ENCODE results near the gene DCP1A. TPM values are rescaled to one million over a fixed set of nuclear protein-coding genes. Genes with fewer than 3 reads are reported as not detected.

DCP1A gene
- total RNA-seq, 1 experiment from 2014 or later, result 12.7 TPM

- intact Hi-C loops (cut with micrococcal nuclease), result no loop called here
- no peak for TF ChIP-seq EZH2phosphoT487 (IDR thresholded peaks at IDR 0.05; ENCODE audit: borderline replicate concordance, low read length)
- TF ChIP-seq EZH2 (IDR thresholded peaks at IDR 0.05; ENCODE audit: low read length, unreplicated experiment), result no peak
- TF ChIP-seq CTCF (conservative IDR thresholded peaks at IDR 0.05; ENCODE audit: low read depth, low read length), result no peak
- no peaks in the 10 kb centered on the region for H3K4me1 ChIP-seq (ENCODE audit: insufficient read depth, low read length)
- H3K27ac ChIP-seq (ENCODE audit: low read length), result no peak overlapping the region
- H3K36me3 ChIP-seq (ENCODE audit: low read depth, low read length), result peaks cover 44% of the 10 kb centered on the region; the same call in 1 of the 2 replicates
- ChIA-PET CTCF (no interaction called here), POLR2A (ENCODE audit: unreplicated experiment) (no interaction called here)
- no peak overlapping the region for H3K9ac ChIP-seq (ENCODE audit: low read length)
- no peaks in the 10 kb centered on the region for H3K9me2 ChIP-seq (replicated peaks; ENCODE audit: low read length)
- H3K4me2 ChIP-seq (ENCODE audit: low read length), result no peak overlapping the region
- DNase-seq, result no peak
- H4K20me1 ChIP-seq (ENCODE audit: low read length), result no peaks in the 10 kb centered on the region
- no peak overlapping the region for H3K4me3 ChIP-seq (ENCODE audit: low read length)
- H3F3A ChIP-seq (ENCODE audit: low read length, unreplicated experiment), result no peaks in the 10 kb centered on the region
- no peak overlapping the region for H2AFZ ChIP-seq (ENCODE audit: low read length)
- H3K9me3 ChIP-seq (ENCODE audit: low read length), result no peaks in the 10 kb centered on the region
- H3K79me2 ChIP-seq (ENCODE audit: low read length), result no peaks in the 10 kb centered on the region
- H3K27me3 ChIP-seq (ENCODE audit: low read length), result no peaks in the 10 kb centered on the region
- BruUV-seq (replicated peaks), result no TSS peak
- ATAC-seq, result no peak
Observed at GRCh38 chr3:53312832-53313231, 34.5 kb downstream of the DCP1A start.

- Histone ChIP-seq H3K4me3 (ENCODE audit: low read length) (no peak overlapping the region), H2AFZ (ENCODE audit: low read length) (no peak overlapping the region), H3K27me3 (ENCODE audit: low read length) (no peaks in the 10 kb centered on the region), H3K9ac (ENCODE audit: low read length) (no peak overlapping the region), H3F3A (ENCODE audit: low read length, unreplicated experiment) (no peaks in the 10 kb centered on the region), H3K4me1 (ENCODE audit: insufficient read depth, low read length) (no peaks in the 10 kb centered on the region), H3K36me3 (ENCODE audit: low read depth, low read length) (peaks cover 46% of the 10 kb centered on the region; the same call in 1 of the 2 replicates), H4K20me1 (ENCODE audit: low read length) (no peaks in the 10 kb centered on the region), H3K27ac (ENCODE audit: low read length) (no peak overlapping the region), H3K9me2 (replicated peaks; ENCODE audit: low read length) (no peaks in the 10 kb centered on the region), H3K9me3 (ENCODE audit: low read length) (no peaks in the 10 kb centered on the region), H3K4me2 (ENCODE audit: low read length) (no peak overlapping the region), H3K79me2 (ENCODE audit: low read length) (no peaks in the 10 kb centered on the region)
- TF ChIP-seq CTCF (conservative IDR thresholded peaks at IDR 0.05; ENCODE audit: low read depth, low read length) (no peak), EZH2phosphoT487 (IDR thresholded peaks at IDR 0.05; ENCODE audit: borderline replicate concordance, low read length) (no peak), EZH2 (IDR thresholded peaks at IDR 0.05; ENCODE audit: low read length, unreplicated experiment) (no peak)
- CTCF ChIA-PET, result no interaction called here
- intact Hi-C loops (cut with micrococcal nuclease), result no loop called here
- no TSS peak for BruUV-seq (replicated peaks)
- POLR2A ChIA-PET (ENCODE audit: unreplicated experiment), result interaction anchor here (0.5 kb wide), 1 partner anchor 11 kb away, joined by 3 read pairs; no protein-coding TSS in a partner anchor
- no peak for DNase-seq
- no peak for ATAC-seq
Observed at GRCh38 chr3:53311882-53312281, 35.5 kb downstream of the DCP1A start.

- Histone ChIP-seq H3K4me2 (ENCODE audit: low read length) (no peak overlapping the region), H3K79me2 (ENCODE audit: low read length) (no peaks in the 10 kb centered on the region), H3K9ac (ENCODE audit: low read length) (no peak overlapping the region), H3K27ac (ENCODE audit: low read length) (no peak overlapping the region), H3F3A (ENCODE audit: low read length, unreplicated experiment) (no peaks in the 10 kb centered on the region), H4K20me1 (ENCODE audit: low read length) (no peaks in the 10 kb centered on the region), H2AFZ (ENCODE audit: low read length) (no peak overlapping the region), H3K4me1 (ENCODE audit: insufficient read depth, low read length) (no peaks in the 10 kb centered on the region), H3K4me3 (ENCODE audit: low read length) (no peak overlapping the region), H3K36me3 (ENCODE audit: low read depth, low read length) (peaks cover 31% of the 10 kb centered on the region; the same call in 1 of the 2 replicates), H3K9me3 (ENCODE audit: low read length) (no peaks in the 10 kb centered on the region), H3K27me3 (ENCODE audit: low read length) (no peaks in the 10 kb centered on the region), H3K9me2 (replicated peaks; ENCODE audit: low read length) (no peaks in the 10 kb centered on the region)
- intact Hi-C loops (cut with micrococcal nuclease), result no loop called here
- ATAC-seq, result no peak
- POLR2A ChIA-PET (ENCODE audit: unreplicated experiment), result no interaction called here
- TF ChIP-seq EZH2 (IDR thresholded peaks at IDR 0.05; ENCODE audit: low read length, unreplicated experiment), result no peak
- no peak for TF ChIP-seq EZH2phosphoT487 (IDR thresholded peaks at IDR 0.05; ENCODE audit: borderline replicate concordance, low read length)
- no peak for TF ChIP-seq CTCF (conservative IDR thresholded peaks at IDR 0.05; ENCODE audit: low read depth, low read length)
- no TSS peak for BruUV-seq (replicated peaks)
- DNase-seq, result no peak
- CTCF ChIA-PET, result no interaction called here
Observed at GRCh38 chr3:53303957-53304356, 43.4 kb downstream of the DCP1A start.

All from PC-3 (cell line).